Measurements from ENCODE around the gene RACK1.

Gene RACK1

DNA sequence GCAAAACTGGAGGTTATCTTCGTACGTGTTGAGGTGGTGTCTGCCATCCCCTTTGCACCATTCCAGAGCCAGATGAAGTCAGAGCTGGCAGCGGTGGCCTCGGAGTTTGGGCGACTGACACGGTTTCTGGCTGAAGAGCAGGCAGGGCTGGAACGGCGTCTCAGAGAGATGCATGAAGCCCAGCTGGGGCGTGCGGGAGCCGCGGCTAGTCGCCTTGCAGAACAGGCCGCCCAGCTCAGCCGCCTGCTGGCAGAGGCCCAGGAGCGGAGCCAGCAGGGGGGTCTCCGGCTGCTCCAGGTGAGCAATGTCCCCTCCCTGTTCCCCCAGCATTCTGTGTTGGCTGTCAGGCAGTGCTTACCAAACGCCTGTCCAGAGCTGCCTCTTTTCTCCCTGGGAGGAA, 11.1 kb downstream of the RACK1 start:
- TF ChIP-seq GABPA (IDR thresholded peaks at IDR 0.05; ENCODE audit: low read depth) (no peak), POLR2AphosphoS5 (IDR thresholded peaks at IDR 0.05; ENCODE audit: low read depth) (no peak), SPI1 (IDR thresholded peaks at IDR 0.05; ENCODE audit: borderline replicate concordance, low read depth) (no peak)
- TF ChIP-seq, protein P1, sequence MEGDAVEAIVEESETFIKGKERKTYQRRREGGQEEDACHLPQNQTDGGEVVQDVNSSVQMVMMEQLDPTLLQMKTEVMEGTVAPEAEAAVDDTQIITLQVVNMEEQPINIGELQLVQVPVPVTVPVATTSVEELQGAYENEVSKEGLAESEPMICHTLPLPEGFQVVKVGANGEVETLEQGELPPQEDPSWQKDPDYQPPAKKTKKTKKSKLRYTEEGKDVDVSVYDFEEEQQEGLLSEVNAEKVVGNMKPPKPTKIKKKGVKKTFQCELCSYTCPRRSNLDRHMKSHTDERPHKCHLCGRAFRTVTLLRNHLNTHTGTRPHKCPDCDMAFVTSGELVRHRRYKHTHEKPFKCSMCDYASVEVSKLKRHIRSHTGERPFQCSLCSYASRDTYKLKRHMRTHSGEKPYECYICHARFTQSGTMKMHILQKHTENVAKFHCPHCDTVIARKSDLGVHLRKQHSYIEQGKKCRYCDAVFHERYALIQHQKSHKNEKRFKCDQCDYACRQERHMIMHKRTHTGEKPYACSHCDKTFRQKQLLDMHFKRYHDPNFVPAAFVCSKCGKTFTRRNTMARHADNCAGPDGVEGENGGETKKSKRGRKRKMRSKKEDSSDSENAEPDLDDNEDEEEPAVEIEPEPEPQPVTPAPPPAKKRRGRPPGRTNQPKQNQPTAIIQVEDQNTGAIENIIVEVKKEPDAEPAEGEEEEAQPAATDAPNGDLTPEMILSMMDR (IDR thresholded peaks at IDR 0.05; ENCODE audit: insufficient read depth, low read length): no peak
- TF ChIP-seq, protein P2, sequence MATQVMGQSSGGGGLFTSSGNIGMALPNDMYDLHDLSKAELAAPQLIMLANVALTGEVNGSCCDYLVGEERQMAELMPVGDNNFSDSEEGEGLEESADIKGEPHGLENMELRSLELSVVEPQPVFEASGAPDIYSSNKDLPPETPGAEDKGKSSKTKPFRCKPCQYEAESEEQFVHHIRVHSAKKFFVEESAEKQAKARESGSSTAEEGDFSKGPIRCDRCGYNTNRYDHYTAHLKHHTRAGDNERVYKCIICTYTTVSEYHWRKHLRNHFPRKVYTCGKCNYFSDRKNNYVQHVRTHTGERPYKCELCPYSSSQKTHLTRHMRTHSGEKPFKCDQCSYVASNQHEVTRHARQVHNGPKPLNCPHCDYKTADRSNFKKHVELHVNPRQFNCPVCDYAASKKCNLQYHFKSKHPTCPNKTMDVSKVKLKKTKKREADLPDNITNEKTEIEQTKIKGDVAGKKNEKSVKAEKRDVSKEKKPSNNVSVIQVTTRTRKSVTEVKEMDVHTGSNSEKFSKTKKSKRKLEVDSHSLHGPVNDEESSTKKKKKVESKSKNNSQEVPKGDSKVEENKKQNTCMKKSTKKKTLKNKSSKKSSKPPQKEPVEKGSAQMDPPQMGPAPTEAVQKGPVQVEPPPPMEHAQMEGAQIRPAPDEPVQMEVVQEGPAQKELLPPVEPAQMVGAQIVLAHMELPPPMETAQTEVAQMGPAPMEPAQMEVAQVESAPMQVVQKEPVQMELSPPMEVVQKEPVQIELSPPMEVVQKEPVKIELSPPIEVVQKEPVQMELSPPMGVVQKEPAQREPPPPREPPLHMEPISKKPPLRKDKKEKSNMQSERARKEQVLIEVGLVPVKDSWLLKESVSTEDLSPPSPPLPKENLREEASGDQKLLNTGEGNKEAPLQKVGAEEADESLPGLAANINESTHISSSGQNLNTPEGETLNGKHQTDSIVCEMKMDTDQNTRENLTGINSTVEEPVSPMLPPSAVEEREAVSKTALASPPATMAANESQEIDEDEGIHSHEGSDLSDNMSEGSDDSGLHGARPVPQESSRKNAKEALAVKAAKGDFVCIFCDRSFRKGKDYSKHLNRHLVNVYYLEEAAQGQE (IDR thresholded peaks at IDR 0.05; ENCODE audit: insufficient replicate concordance, low read depth): no peak
- no peak for DNase-seq (ENCODE audit: low read depth in 1 of 2, low spot score in 1 of 2)
- H3K4me3 ChIP-seq (replicated peaks; ENCODE audit: insufficient read depth, low read length): no peak overlapping the region
- H3K27ac ChIP-seq (replicated peaks): no peak overlapping the region
- H3K27me3 ChIP-seq (ENCODE audit: insufficient read depth, poor library complexity, severe bottlenecking): no peaks in the 10 kb centered on the region

DNA sequence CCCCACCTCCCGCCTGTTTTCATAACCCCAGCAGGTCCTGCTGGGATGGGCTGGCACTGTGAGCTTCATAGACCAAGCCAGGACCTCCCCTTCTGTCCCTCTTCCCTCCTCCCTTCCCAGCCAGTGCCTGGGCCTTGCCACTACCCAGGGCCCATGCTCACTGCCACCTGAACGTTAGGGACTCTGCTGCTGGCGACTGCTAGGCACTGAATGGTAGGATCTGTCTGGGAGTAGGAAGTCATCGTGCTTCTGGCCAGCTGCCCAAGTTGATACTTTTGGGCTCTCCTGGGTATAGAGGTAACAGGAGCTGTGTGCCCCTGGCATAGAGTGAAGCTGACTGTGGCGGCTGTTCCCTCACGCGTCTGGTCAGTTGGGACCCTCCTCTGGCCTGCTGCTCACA, 12.3 kb downstream of the RACK1 start:
- no peak overlapping the region for H3K27ac ChIP-seq (replicated peaks)
- TF ChIP-seq GABPA (IDR thresholded peaks at IDR 0.05; ENCODE audit: low read depth) (no peak), POLR2AphosphoS5 (IDR thresholded peaks at IDR 0.05; ENCODE audit: low read depth) (no peak), SPI1 (IDR thresholded peaks at IDR 0.05; ENCODE audit: borderline replicate concordance, low read depth) (no peak)
- TF ChIP-seq, protein P1 (IDR thresholded peaks at IDR 0.05; ENCODE audit: insufficient read depth, low read length): no peak
- TF ChIP-seq, protein P2 (IDR thresholded peaks at IDR 0.05; ENCODE audit: insufficient replicate concordance, low read depth): no peak

DNA sequence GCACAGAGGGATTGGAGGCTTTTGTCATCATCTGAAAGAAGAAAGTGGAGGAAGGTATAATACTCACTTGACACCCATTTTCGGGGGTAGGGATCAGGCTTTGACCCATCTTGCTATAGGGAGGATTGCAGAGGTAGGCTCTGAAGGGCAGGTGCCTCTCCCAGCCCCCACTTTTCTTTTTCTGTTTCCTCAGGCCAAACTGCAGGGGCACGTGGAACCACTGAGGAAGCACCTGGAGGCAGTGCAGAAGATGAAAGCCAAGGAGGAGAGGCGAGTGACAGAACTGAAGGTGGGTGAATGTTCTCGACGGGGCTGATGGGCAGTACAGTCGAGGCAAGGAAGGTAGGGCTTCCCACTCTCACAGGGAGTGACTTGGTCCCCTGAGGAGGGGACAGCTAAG, 13.2 kb downstream of the RACK1 start:
- TF ChIP-seq SPI1 (IDR thresholded peaks at IDR 0.05; ENCODE audit: borderline replicate concordance, low read depth) (no peak), GABPA (IDR thresholded peaks at IDR 0.05; ENCODE audit: low read depth) (no peak), POLR2AphosphoS5 (IDR thresholded peaks at IDR 0.05; ENCODE audit: low read depth) (no peak)
- TF ChIP-seq, protein P1 (IDR thresholded peaks at IDR 0.05; ENCODE audit: insufficient read depth, low read length): no peak
- TF ChIP-seq, protein P2 (IDR thresholded peaks at IDR 0.05; ENCODE audit: insufficient replicate concordance, low read depth): no peak
- Histone ChIP-seq H3K4me3 (replicated peaks; ENCODE audit: insufficient read depth, low read length) (no peak overlapping the region), H3K27ac (replicated peaks) (no peak overlapping the region), H3K27me3 (ENCODE audit: insufficient read depth, poor library complexity, severe bottlenecking) (no peaks in the 10 kb centered on the region)
- no peak for DNase-seq (ENCODE audit: low read depth in 1 of 2, low spot score in 1 of 2)

More for the DNA sequence above, 12.3 kb downstream of the RACK1 start:
- Histone ChIP-seq H3K27me3 (ENCODE audit: insufficient read depth, poor library complexity, severe bottlenecking) (no peaks in the 10 kb centered on the region), H3K4me3 (replicated peaks; ENCODE audit: insufficient read depth, low read length) (no peak overlapping the region)
- no peak for DNase-seq (ENCODE audit: low read depth in 1 of 2, low spot score in 1 of 2)
